H9 (cell line): ENCODE data around the gene RMRP. TPM values are rescaled to one million over a fixed set of nuclear protein-coding genes. Genes with fewer than 3 reads are reported as not detected.

ENCODE experiments used
- DNase-seq: peaks from one replicate; pipeline ENCODE4 v3.0.0-alpha.2; 2017
- H2AFZ ChIP-seq: one replicate; pipeline ENCODE4 v1.6.1; 2013; ENCODE audit warnings: mild to moderate bottlenecking, low read length, control low read depth, moderate library complexity
- H2AK5ac ChIP-seq: 2 replicates; pipeline ENCODE4 v1.6.1; 2013; ENCODE audit warnings: low read length, control low read depth, mixed read lengths; ENCODE audit not compliant: insufficient read length
- H2BK120ac ChIP-seq: one replicate; pipeline ENCODE4 v1.6.1; 2013; ENCODE audit warnings: low read depth, mild to moderate bottlenecking, low read length, control low read depth, inconsistent platforms; ENCODE audit not compliant: poor library complexity, severe bottlenecking
- H2BK12ac ChIP-seq: 2 replicates; pipeline ENCODE4 v1.6.1; 2013; ENCODE audit warnings: low read length, control low read depth, mixed read lengths, low read depth; ENCODE audit not compliant: insufficient read length
- H2BK15ac ChIP-seq: 2 replicates; pipeline ENCODE4 v1.6.1; 2013; ENCODE audit warnings: low read depth, low read length, control low read depth
- H2BK20ac ChIP-seq: one replicate; pipeline ENCODE4 v1.6.1; 2013; ENCODE audit warnings: low read depth, mild to moderate bottlenecking, low read length, control low read depth, inconsistent platforms; ENCODE audit not compliant: poor library complexity, severe bottlenecking
- H2BK5ac ChIP-seq: 2 replicates; pipeline ENCODE4 v1.6.1; 2013; ENCODE audit warnings: low read length, control low read depth, mixed read lengths; ENCODE audit not compliant: insufficient read length
- H3K14ac ChIP-seq: 2 replicates; pipeline ENCODE4 v1.6.1; 2013; ENCODE audit warnings: low read length, control low read depth; ENCODE audit not compliant: insufficient read depth
- H3K18ac ChIP-seq: 2 replicates; pipeline ENCODE4 v1.6.1; 2013; ENCODE audit warnings: low read depth, mild to moderate bottlenecking, mixed read lengths, low read length, control low read depth; ENCODE audit not compliant: insufficient read length
- H3K23ac ChIP-seq: 2 replicates; pipeline ENCODE4 v1.6.1; 2013; ENCODE audit warnings: low read length, control low read depth, mixed read lengths, low read depth; ENCODE audit not compliant: insufficient read length
- H3K23me2 ChIP-seq: 2 replicates; pipeline ENCODE4 v1.6.1; 2013; ENCODE audit warnings: low read depth, mild to moderate bottlenecking, mixed read lengths, low read length, control low read depth; ENCODE audit not compliant: insufficient read length, poor library complexity, severe bottlenecking
- H3K27ac ChIP-seq: 2 replicates; pipeline ENCODE4 v1.5.1; 2013; ENCODE audit warnings: low read length, control low read depth, mixed read lengths, low read depth; ENCODE audit not compliant: insufficient read length
- H3K27me3 ChIP-seq: 2 replicates; pipeline ENCODE4 v1.6.1; 2013; ENCODE audit warnings: low read length, control low read depth, inconsistent platforms; ENCODE audit not compliant: insufficient read depth
- H3K4ac ChIP-seq: 2 replicates; pipeline ENCODE4 v1.6.1; 2013; ENCODE audit warnings: low read depth, mild to moderate bottlenecking, control low read depth, inconsistent platforms, low read length, moderate library complexity
- H3K4me1 ChIP-seq: 2 replicates; pipeline ENCODE4 v1.6.1; 2013; ENCODE audit warnings: low read length, control low read depth, inconsistent platforms; ENCODE audit not compliant: insufficient read depth
- H3K4me2 ChIP-seq: 2 replicates; pipeline ENCODE4 v1.6.1; 2013; ENCODE audit warnings: low read length, control low read depth, mixed read lengths; ENCODE audit not compliant: insufficient read length, insufficient read depth
- H3K56ac ChIP-seq: 2 replicates; pipeline ENCODE4 v1.6.1; 2013; ENCODE audit warnings: low read depth, mild to moderate bottlenecking, mixed read lengths, low read length, control low read depth; ENCODE audit not compliant: insufficient read length
- H3K79me1 ChIP-seq: 2 replicates; pipeline ENCODE4 v1.6.1; 2013; ENCODE audit warnings: low read depth, mild to moderate bottlenecking, moderate library complexity, low read length, control low read depth, inconsistent platforms; ENCODE audit not compliant: insufficient read depth, poor library complexity, severe bottlenecking
- H3K79me2 ChIP-seq: 2 replicates; pipeline ENCODE4 v1.6.1; 2013; ENCODE audit warnings: low read length, control low read depth, inconsistent platforms; ENCODE audit not compliant: insufficient read depth
- H3K9ac ChIP-seq: 2 replicates; pipeline ENCODE4 v1.6.1; 2013; ENCODE audit warnings: low read length, control low read depth, mixed read lengths; ENCODE audit not compliant: insufficient read length; ENCODE audit errors: extremely low read depth
- H3K9me3 ChIP-seq: one replicate; pipeline ENCODE4 v1.6.1; 2013; ENCODE audit warnings: low read depth, low read length, inconsistent platforms; ENCODE audit not compliant: control insufficient read depth
- H3T11ph ChIP-seq: one replicate; pipeline ENCODE4 v1.6.1; 2013; ENCODE audit warnings: mild to moderate bottlenecking, low read length, control low read depth, inconsistent platforms
- H4K20me1 ChIP-seq: one replicate; pipeline ENCODE4 v1.6.1; 2013; ENCODE audit not compliant: control insufficient read depth, insufficient read length, insufficient read depth
- H4K5ac ChIP-seq: 2 replicates; pipeline ENCODE4 v1.6.1; 2013; ENCODE audit warnings: low read depth, mild to moderate bottlenecking, mixed read lengths, low read length, control low read depth; ENCODE audit not compliant: insufficient read length
- H4K8ac ChIP-seq: replicated peaks from 2 replicates; pipeline ENCODE4 v1.6.1; 2013; ENCODE audit warnings: low read length, control low read depth, mixed read lengths, low read depth; ENCODE audit not compliant: insufficient read length
- H4K91ac ChIP-seq: 2 replicates; pipeline ENCODE4 v1.6.1; 2013; ENCODE audit warnings: low read depth, mild to moderate bottlenecking, moderate library complexity, mixed read lengths, low read length, control low read depth; ENCODE audit not compliant: insufficient read length
- H3K27ac Mint-ChIP-seq, 3 experiments: 2 replicates in 2 of 3; 3 replicates in 1 of 3; pipeline ENCODE4 v1.8.0; 2020 to 2021; ENCODE audit warnings: mixed read lengths in 3 of 3, mild to moderate bottlenecking in 1 of 3, moderate library complexity in 1 of 3
- H3K27me3 Mint-ChIP-seq: 2 replicates; pipeline ENCODE4 v1.8.0; 2021; ENCODE audit warnings: low read depth, mild to moderate bottlenecking, moderate library complexity, mixed read lengths
- H3K36me3 Mint-ChIP-seq, 3 experiments: 2 replicates in 2 of 3; 3 replicates in 1 of 3; pipeline ENCODE4 v1.8.0; 2020 to 2021; ENCODE audit warnings: low read depth in 3 of 3, mixed read lengths in 3 of 3; ENCODE audit not compliant: insufficient read depth in 1 of 3
- H3K4me1 Mint-ChIP-seq, 2 experiments: 2 replicates each; pipeline ENCODE4 v1.8.0; 2020; ENCODE audit warnings: mixed read lengths in 2 of 2
- H3K4me3 Mint-ChIP-seq, 2 experiments: 2 replicates in 1 of 2; 3 replicates in 1 of 2; pipeline ENCODE4 v1.8.0; 2020 to 2021; ENCODE audit warnings: mild to moderate bottlenecking in 2 of 2, mixed read lengths in 2 of 2, moderate library complexity in 1 of 2
- H3K9me3 Mint-ChIP-seq, 2 experiments: 2 replicates in 1 of 2; 3 replicates in 1 of 2; pipeline ENCODE4 v1.8.0; 2020; ENCODE audit warnings: mild to moderate bottlenecking in 2 of 2, mixed read lengths in 2 of 2, moderate library complexity in 1 of 2
- total RNA-seq: library from RNA; stranded (reverse); gene quantifications from 2 replicates; pipeline ENCODE4 v1.2.1, GENCODE V29; 2021
- TF ChIP-seq, protein P1 (sequence below): fragments of 200-600 bp; sonication (generic); conservative IDR thresholded peaks from 3 replicates; pipeline ENCODE4 v1.8.0; 2021; ENCODE audit warnings: antibody characterized with exemption, mild to moderate bottlenecking

Gene RMRP
- total RNA-seq, 1 experiment from 2014 or later: 18,417 TPM

DNA sequence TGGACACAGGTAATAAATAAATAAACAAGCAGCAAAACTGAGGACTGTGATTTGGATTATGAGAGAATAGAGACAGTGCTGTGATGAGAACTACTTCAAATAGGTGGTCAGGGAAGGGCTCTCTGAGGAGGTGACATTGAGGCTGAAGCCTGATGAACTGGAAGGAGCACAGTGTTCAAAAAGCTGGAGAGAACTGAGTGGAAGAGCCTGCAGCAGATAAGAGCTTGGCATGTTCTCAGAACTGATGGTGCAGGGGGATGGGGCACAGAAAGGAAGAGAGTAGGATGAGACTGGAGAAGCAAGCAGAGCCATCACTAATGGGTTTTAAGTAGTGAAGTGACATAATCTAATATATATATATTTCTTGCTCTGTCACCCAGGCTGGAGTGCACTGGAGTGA is 43.1 kb upstream of the RMRP start:
- Histone ChIP-seq H4K5ac (no peak overlapping the region), H3K4me2 (no peak overlapping the region), H2BK15ac (no peak overlapping the region), H3K18ac (no peak overlapping the region), H4K91ac (no peak overlapping the region), H2BK12ac (no peak overlapping the region), H4K8ac (no peak overlapping the region), H3K79me2 (no peaks in the 10 kb centered on the region), H3K14ac (no peak overlapping the region), H2AK5ac (no peak overlapping the region), H3K27me3 (no peaks in the 10 kb centered on the region), H3T11ph (no peak overlapping the region), H2AFZ (no peak overlapping the region), H3K9me3 (no peaks in the 10 kb centered on the region), H3K9ac (no peak overlapping the region), H3K4me1 (no peaks in the 10 kb centered on the region), H3K27ac (no peak overlapping the region), H3K79me1 (no peaks in the 10 kb centered on the region), H3K4ac (no peak overlapping the region), H2BK5ac (no peak overlapping the region), H3K23ac (no peak overlapping the region), H2BK20ac (no peak overlapping the region), H3K23me2 (no peaks in the 10 kb centered on the region), H4K20me1 (no peaks in the 10 kb centered on the region), H2BK120ac (no peak overlapping the region), H3K56ac (no peak overlapping the region)
- Mint-ChIP-seq H3K4me3 (no peak overlapping the region), H3K27me3 (no peaks in the 10 kb centered on the region), H3K4me1 (no peaks in the 10 kb centered on the region; a peak in 1 of 4 replicates), H3K9me3 (no peaks in the 10 kb centered on the region), H3K36me3 (peaks cover 2 to 30% (median 22%) of the 10 kb centered on the region in 3 experiments), H3K27ac (no peak overlapping the region)
- DNase-seq: no peak
- TF ChIP-seq, protein P1, sequence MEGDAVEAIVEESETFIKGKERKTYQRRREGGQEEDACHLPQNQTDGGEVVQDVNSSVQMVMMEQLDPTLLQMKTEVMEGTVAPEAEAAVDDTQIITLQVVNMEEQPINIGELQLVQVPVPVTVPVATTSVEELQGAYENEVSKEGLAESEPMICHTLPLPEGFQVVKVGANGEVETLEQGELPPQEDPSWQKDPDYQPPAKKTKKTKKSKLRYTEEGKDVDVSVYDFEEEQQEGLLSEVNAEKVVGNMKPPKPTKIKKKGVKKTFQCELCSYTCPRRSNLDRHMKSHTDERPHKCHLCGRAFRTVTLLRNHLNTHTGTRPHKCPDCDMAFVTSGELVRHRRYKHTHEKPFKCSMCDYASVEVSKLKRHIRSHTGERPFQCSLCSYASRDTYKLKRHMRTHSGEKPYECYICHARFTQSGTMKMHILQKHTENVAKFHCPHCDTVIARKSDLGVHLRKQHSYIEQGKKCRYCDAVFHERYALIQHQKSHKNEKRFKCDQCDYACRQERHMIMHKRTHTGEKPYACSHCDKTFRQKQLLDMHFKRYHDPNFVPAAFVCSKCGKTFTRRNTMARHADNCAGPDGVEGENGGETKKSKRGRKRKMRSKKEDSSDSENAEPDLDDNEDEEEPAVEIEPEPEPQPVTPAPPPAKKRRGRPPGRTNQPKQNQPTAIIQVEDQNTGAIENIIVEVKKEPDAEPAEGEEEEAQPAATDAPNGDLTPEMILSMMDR: no peak
